Ishikawa (cell line): ENCODE data around the gene TXNRD1.

Experiments used
- CEBPB ChIP-seq: IDR thresholded peaks from 2 replicates; pipeline ENCODE4 v1.6.1; 2012
- CREB1 ChIP-seq: IDR thresholded peaks from 2 replicates; pipeline ENCODE4 v1.6.1; 2012; ENCODE audit warnings: low read depth
- EGR1 ChIP-seq: IDR thresholded peaks from 2 replicates; pipeline ENCODE4 v1.6.1; 2012
- EP300 ChIP-seq: IDR thresholded peaks from 2 replicates; pipeline ENCODE4 v1.6.1; 2012; ENCODE audit warnings: borderline replicate concordance
- FOXM1 ChIP-seq: IDR thresholded peaks from 2 replicates; pipeline ENCODE4 v1.6.1; 2012; ENCODE audit warnings: low read depth, borderline replicate concordance
- MAX ChIP-seq: IDR thresholded peaks from 2 replicates; pipeline ENCODE4 v1.6.1; 2012
- NFIC ChIP-seq: IDR thresholded peaks from 2 replicates; pipeline ENCODE4 v1.6.1; 2012
- RAD21 ChIP-seq: IDR thresholded peaks from 2 replicates; pipeline ENCODE4 v1.6.1; 2012; ENCODE audit warnings: low read depth
- REST ChIP-seq: IDR thresholded peaks from 2 replicates; pipeline ENCODE4 v1.6.1; 2012; ENCODE audit warnings: low read depth, mild to moderate bottlenecking
- TAF1 ChIP-seq: IDR thresholded peaks from 2 replicates; pipeline ENCODE4 v1.6.1; 2012; ENCODE audit warnings: low read depth, mild to moderate bottlenecking
- TCF12 ChIP-seq: IDR thresholded peaks from 2 replicates; pipeline ENCODE4 v1.6.1; 2012; ENCODE audit warnings: low read depth
- TEAD4 ChIP-seq: IDR thresholded peaks from 2 replicates; pipeline ENCODE4 v1.6.1; 2012
- USF1 ChIP-seq: IDR thresholded peaks from 2 replicates; pipeline ENCODE4 v1.6.1; 2012
- YY1 ChIP-seq: IDR thresholded peaks from 2 replicates; pipeline ENCODE4 v1.6.1; 2012; ENCODE audit warnings: low read depth
- ZBTB7A ChIP-seq: IDR thresholded peaks from 2 replicates; pipeline ENCODE4 v1.6.1; 2012; ENCODE audit warnings: low read depth

The TXNRD1 gene

GRCh38 chr12:104190641-104191176 is 24.9 kb upstream of the TXNRD1 start:
- no peak for TF ChIP-seq CEBPB

GRCh38 chr12:104197264-104197663 is 18.3 kb upstream of the TXNRD1 start:
- TF ChIP-seq CREB1 (no peak), TEAD4 (no peak), RAD21 (no peak), USF1 (no peak), EP300 (no peak), TAF1 (no peak), YY1 (no peak), NFIC (no peak), ZBTB7A (no peak), FOXM1 (no peak), MAX (no peak), REST (no peak), CEBPB (no peak)

- TF ChIP-seq FOXM1 (no peak), RAD21 (no peak), CREB1 (no peak), EGR1 (no peak), TAF1 (no peak), TEAD4 (no peak), USF1 (no peak), EP300 (no peak), CEBPB (no peak), REST (no peak), NFIC (no peak), YY1 (no peak), TCF12 (no peak), MAX (no peak), ZBTB7A (no peak)
These were observed 15.6 kb upstream of the TXNRD1 start for GRCh38 chr12:104199964-104200363.

GRCh38 chr12:104201238-104202001 is 14.2 kb upstream of the TXNRD1 start:
- TF ChIP-seq RAD21 (peak; percentile 97), CEBPB (no peak)

GRCh38 chr12:104204690-104205480 is 10.7 kb upstream of the TXNRD1 start:
- TF ChIP-seq TEAD4 = no peak
- TF ChIP-seq NFIC = no peak
- no peak for TF ChIP-seq CREB1
- TF ChIP-seq EP300 = no peak
- TF ChIP-seq FOXM1 = no peak
- no peak for TF ChIP-seq USF1
- no peak for TF ChIP-seq RAD21
- TF ChIP-seq CEBPB = no peak
- TF ChIP-seq EGR1 = no peak
- TF ChIP-seq YY1 = no peak
- TF ChIP-seq TCF12 = no peak
- TF ChIP-seq ZBTB7A = no peak
- TF ChIP-seq MAX = no peak
- no peak for TF ChIP-seq REST
- no peak for TF ChIP-seq TAF1
